Mesothelial cell of epicardium (in vitro differentiated cells): Measurements from ENCODE around the gene TANC2. TPM values are rescaled to one million over a fixed set of nuclear protein-coding genes. Genes with fewer than 3 reads are reported as not detected.

Experiments
- DNase-seq, 2 experiments: peaks; one replicate each; pipeline ENCODE4 v3.0.0; 2021; ENCODE audit warnings: low spot score in 2 of 2; ENCODE audit not compliant: unreplicated experiment in 2 of 2
- H3K27ac Mint-ChIP-seq: 2 replicates; pipeline ENCODE4 v1.8.0; 2021; ENCODE audit warnings: mixed read lengths
- H3K27me3 Mint-ChIP-seq: 2 replicates; pipeline ENCODE4 v1.8.0; 2021; ENCODE audit warnings: low read depth, mixed read lengths
- H3K36me3 Mint-ChIP-seq: 2 replicates; pipeline ENCODE4 v1.8.0; 2021; ENCODE audit warnings: mixed read lengths
- H3K4me1 Mint-ChIP-seq: 2 replicates; pipeline ENCODE4 v1.8.0; 2021; ENCODE audit warnings: mixed read lengths
- H3K4me3 Mint-ChIP-seq: 2 replicates; pipeline ENCODE4 v1.8.0; 2021; ENCODE audit warnings: mild to moderate bottlenecking, moderate library complexity, mixed read lengths
- H3K9me3 Mint-ChIP-seq: 2 replicates; pipeline ENCODE4 v1.8.0; 2021; ENCODE audit warnings: mixed read lengths
- CTCF ChIP-seq: fragments of 200-600 bp; sonication (generic); IDR thresholded peaks from one replicate; pipeline ENCODE4 v1.5.0; 2021; ENCODE audit warnings: antibody characterized with exemption; ENCODE audit not compliant: unreplicated experiment
- total RNA-seq: library from RNA; stranded (reverse); gene quantifications from 3 replicates; pipeline ENCODE4 v1.2.1, GENCODE V29; 2021

TANC2 gene
- total RNA-seq, 1 donor from 2014 or later, result 96.8 TPM

GRCh38 chr17:62948370-62948769, 17.7 kb upstream of the TANC2 start:
- H3K9me3 Mint-ChIP-seq, result peaks cover 4% of the 10 kb centered on the region
- TF ChIP-seq CTCF, result no peak
- H3K4me1 Mint-ChIP-seq, result peaks cover 4% of the 10 kb centered on the region
- no peak overlapping the region for H3K4me3 Mint-ChIP-seq
- no peaks in the 10 kb centered on the region for H3K27me3 Mint-ChIP-seq
- no peak for DNase-seq
- no peaks in the 10 kb centered on the region for H3K36me3 Mint-ChIP-seq
- no peak overlapping the region for H3K27ac Mint-ChIP-seq

- no peak overlapping the region for H3K27ac Mint-ChIP-seq
- DNase-seq, result no peak
- H3K36me3 Mint-ChIP-seq, result no peaks in the 10 kb centered on the region
- no peaks in the 10 kb centered on the region for H3K27me3 Mint-ChIP-seq
- peaks cover 4% of the 10 kb centered on the region for H3K9me3 Mint-ChIP-seq
- no peak overlapping the region for H3K4me3 Mint-ChIP-seq
- no peak for TF ChIP-seq CTCF
- peaks cover 4% of the 10 kb centered on the region for H3K4me1 Mint-ChIP-seq
These were observed 17.0 kb upstream of the TANC2 start for GRCh38 chr17:62949036-62949435.

- H3K27me3 Mint-ChIP-seq, result no peaks in the 10 kb centered on the region
- DNase-seq, result no peak
- H3K4me3 Mint-ChIP-seq, result no peak overlapping the region
- H3K36me3 Mint-ChIP-seq, result no peaks in the 10 kb centered on the region
- H3K9me3 Mint-ChIP-seq, result peaks cover 4% of the 10 kb centered on the region
- no peak overlapping the region for H3K27ac Mint-ChIP-seq
- H3K4me1 Mint-ChIP-seq, result peaks cover 4% of the 10 kb centered on the region
- TF ChIP-seq CTCF, result no peak
These were observed 16.0 kb upstream of the TANC2 start for GRCh38 chr17:62950067-62950466.

- H3K36me3 Mint-ChIP-seq, result no peaks in the 10 kb centered on the region
- H3K27me3 Mint-ChIP-seq, result no peaks in the 10 kb centered on the region
- no peak for DNase-seq
- no peaks in the 10 kb centered on the region for H3K4me1 Mint-ChIP-seq
- H3K27ac Mint-ChIP-seq, result no peak overlapping the region
- no peak for TF ChIP-seq CTCF
- H3K9me3 Mint-ChIP-seq, result no peaks in the 10 kb centered on the region
- no peak overlapping the region for H3K4me3 Mint-ChIP-seq
These were observed 10.1 kb upstream of the TANC2 start for GRCh38 chr17:62955841-62956352.

- Mint-ChIP-seq H3K9me3 (no peaks in the 10 kb centered on the region), H3K4me1 (peaks cover 19% of the 10 kb centered on the region), H3K4me3 (no peak overlapping the region), H3K27ac (no peak overlapping the region), H3K27me3 (peaks cover 4% of the 10 kb centered on the region), H3K36me3 (no peaks in the 10 kb centered on the region)
- no peak for DNase-seq
- TF ChIP-seq CTCF, result no peak
These were observed 2.7 kb upstream of the TANC2 start for GRCh38 chr17:62963296-62963695.

- H3K36me3 Mint-ChIP-seq, result no peaks in the 10 kb centered on the region
- no peaks in the 10 kb centered on the region for H3K9me3 Mint-ChIP-seq
- H3K27ac Mint-ChIP-seq, result no peak overlapping the region
- peaks cover 4% of the 10 kb centered on the region for H3K27me3 Mint-ChIP-seq
- no peak for DNase-seq
- peaks cover 26% of the 10 kb centered on the region for H3K4me1 Mint-ChIP-seq
- TF ChIP-seq CTCF, result no peak
- H3K4me3 Mint-ChIP-seq, result no peak overlapping the region
These were observed 1.5 kb upstream of the TANC2 start for GRCh38 chr17:62964506-62964905.
